A673 (cell line): ENCODE results near the gene EREG. TPM values are rescaled to one million over a fixed set of nuclear protein-coding genes. Genes with fewer than 3 reads are reported as not detected.

Source experiments
- BruUV-seq: library from RNA; stranded (reverse); fragments of 400-500 nt; replicated peaks from 2 replicates; lab custom pipeline; 2021; lab: Mats Ljungman, UMichigan
- CTCF ChIA-PET: fragments of 300-600 bp; sonication (Branson Sonifier 250); formaldehyde crosslinking; loops from one replicate; lab custom pipeline; 2022; ENCODE audit warnings: antibody characterized with exemption; lab: Charles Lee
- POLR2A ChIA-PET: fragments of 300-600 bp; sonication (Branson Sonifier 250); formaldehyde crosslinking; loops from one replicate; lab custom pipeline; 2022; ENCODE audit warnings: antibody characterized with exemption; ENCODE audit not compliant: low non-redundant PET; lab: Charles Lee
- DNase-seq: peaks from one replicate; pipeline ENCODE4 v3.0.0-alpha.2; 2015; ENCODE audit warnings: low spot score
- H3K27ac ChIP-seq: fragments of 200-600 bp; sonication (generic); 2 replicates; pipeline ENCODE4 v1.5.1; 2016; ENCODE audit warnings: mixed run types, low read depth, mild to moderate bottlenecking, mixed read lengths, antibody characterized with exemption, low read length; ENCODE audit not compliant: poor library complexity, severe bottlenecking
- H3K27me3 ChIP-seq: fragments of 200-600 bp; sonication (generic); replicated peaks from 2 replicates; pipeline ENCODE4 v1.6.1; 2017; ENCODE audit warnings: mixed run types, low read depth, mild to moderate bottlenecking, mixed read lengths, antibody characterized with exemption, low read length; ENCODE audit not compliant: insufficient read depth, poor library complexity
- H3K36me3 ChIP-seq: fragments of 200-600 bp; sonication (generic); 2 replicates; pipeline ENCODE4 v1.6.1; 2016; ENCODE audit warnings: mixed run types, mild to moderate bottlenecking, mixed read lengths, antibody characterized with exemption, low read length; ENCODE audit not compliant: insufficient read depth, poor library complexity, severe bottlenecking
- H3K4me1 ChIP-seq: fragments of 200-600 bp; sonication (generic); 2 replicates; pipeline ENCODE4 v1.6.1; 2017; ENCODE audit warnings: mixed run types, mild to moderate bottlenecking, mixed read lengths, antibody characterized with exemption, low read length; ENCODE audit not compliant: insufficient read depth, poor library complexity, severe bottlenecking
- H3K4me3 ChIP-seq: fragments of 200-600 bp; sonication (generic); 2 replicates; pipeline ENCODE4 v1.5.1; 2016; ENCODE audit warnings: low read depth, mixed run types, mild to moderate bottlenecking, mixed read lengths, low read length; ENCODE audit not compliant: poor library complexity, severe bottlenecking
- H3K9me3 ChIP-seq: fragments of 200-600 bp; sonication (generic); 2 replicates; pipeline ENCODE4 v1.6.1; 2016; ENCODE audit warnings: mixed run types, low read depth, mild to moderate bottlenecking, mixed read lengths, antibody characterized with exemption, low read length; ENCODE audit not compliant: poor library complexity, severe bottlenecking
- CTCF ChIP-seq: fragments of 300-800, 200-600 bp; sonication (generic); conservative IDR thresholded peaks from 2 replicates; pipeline ENCODE4 v1.5.1; 2017; ENCODE audit warnings: low read depth, mild to moderate bottlenecking, antibody characterized with exemption, low read length, moderate library complexity, mixed read lengths
- EZH2 ChIP-seq: fragments of 200-600 bp; sonication (generic); IDR thresholded peaks from 2 replicates; pipeline ENCODE4 v1.6.1; 2017; ENCODE audit warnings: borderline replicate concordance, low read depth, mild to moderate bottlenecking, mixed read lengths, antibody characterized with exemption, low read length; ENCODE audit not compliant: poor library complexity, severe bottlenecking
- intact Hi-C: fragments of 100-400 bp; cut with micrococcal nuclease; formaldehyde crosslinking; loops from one replicate; pipeline ENCODE4 v1.10.0; 2022; ENCODE audit not compliant: unreplicated experiment
- total RNA-seq: library from RNA; stranded (reverse); gene quantifications from 2 replicates; pipeline ENCODE4 v1.2.3, GENCODE V29; 2021

EREG gene
- total RNA-seq, 1 experiment from 2014 or later = 0.84 TPM

- TF ChIP-seq EZH2 (no peak), CTCF (peak; percentile 59)
- POLR2A ChIA-PET = no interaction called here
Measured at GRCh38 chr4:74320559-74321118, 44.3 kb upstream of the EREG start.

GRCh38 chr4:74322301-74322700, 42.6 kb upstream of the EREG start:
- BruUV-seq = no TSS peak
- POLR2A ChIA-PET = no interaction called here
- intact Hi-C loops = no loop called here

More at GRCh38 chr4:74320559-74321118, 44.3 kb upstream of the EREG start:
- no TSS peak for BruUV-seq
- Histone ChIP-seq H3K36me3 (no peaks in the 10 kb centered on the region), H3K27ac (no peak overlapping the region), H3K4me1 (no peaks in the 10 kb centered on the region), H3K27me3 (no peaks in the 10 kb centered on the region), H3K4me3 (no peak overlapping the region), H3K9me3 (no peaks in the 10 kb centered on the region)
- CTCF ChIA-PET = interaction anchor here (0.5 to 1.5 kb wide), 4 partner anchors 211 to 355 kb away, joined by 3 to 6 read pairs (median 5); no protein-coding TSS in a partner anchor
- intact Hi-C loops = loop anchor here (2.0 kb wide), 2 partner anchors 212 to 354 kb away; no protein-coding TSS in a partner anchor
- DNase-seq = peak; percentile 63

GRCh38 chr4:74323663-74324062, 41.3 kb upstream of the EREG start:
- intact Hi-C loops = no loop called here
- Histone ChIP-seq H3K4me1 (no peaks in the 10 kb centered on the region), H3K36me3 (no peaks in the 10 kb centered on the region), H3K27me3 (no peaks in the 10 kb centered on the region), H3K9me3 (no peaks in the 10 kb centered on the region), H3K4me3 (no peak overlapping the region), H3K27ac (no peak overlapping the region)
- CTCF ChIA-PET = no interaction called here
- TF ChIP-seq CTCF (no peak), EZH2 (no peak)
- BruUV-seq = no TSS peak
- POLR2A ChIA-PET = no interaction called here
- no peak for DNase-seq

More at GRCh38 chr4:74322301-74322700, 42.6 kb upstream of the EREG start:
- no peak for DNase-seq
- Histone ChIP-seq H3K27ac (no peak overlapping the region), H3K36me3 (no peaks in the 10 kb centered on the region), H3K4me1 (no peaks in the 10 kb centered on the region), H3K27me3 (no peaks in the 10 kb centered on the region), H3K4me3 (no peak overlapping the region), H3K9me3 (no peaks in the 10 kb centered on the region)
- TF ChIP-seq CTCF = no peak
- TF ChIP-seq EZH2 = no peak
- CTCF ChIA-PET = no interaction called here
